ENCODE results near the gene TIMP3.

Gene TIMP3

GRCh38 chr22:32758866-32759385 is 42.6 kb upstream of the TIMP3 start:
- Histone ChIP-seq H3K9me3 (ENCODE audit: control extremely low read depth in 1 of 5, control insufficient read depth in 4 of 5, insufficient read depth in 2 of 5, low read depth in 1 of 5, low read length in 4 of 5) (no peaks in the 10 kb centered on the region), H3K36me3 (ENCODE audit: control insufficient read depth in 4 of 4, insufficient read depth in 4 of 4, low read length in 3 of 4) (no peaks in the 10 kb centered on the region), H3K27ac (ENCODE audit: insufficient read depth in 1 of 2, low read depth in 1 of 2, low read length in 2 of 2, poor library complexity in 1 of 2, severe bottlenecking in 2 of 2) (no peak overlapping the region), H3K4me3 (ENCODE audit: control insufficient read depth in 1 of 7, extremely low read depth in 1 of 7, insufficient read depth in 4 of 7, low read depth in 2 of 7, low read length in 6 of 7) (no peak overlapping the region), H3K4me1 (ENCODE audit: control extremely low read depth in 1 of 4, control insufficient read depth in 4 of 4, insufficient read depth in 4 of 4, low read length in 3 of 4) (peaks cover 0 to 33% (median 24%) of the 10 kb centered on the region in 4 experiments), H3K27me3 (replicated peaks in 2 of 5; ENCODE audit: control insufficient read depth in 4 of 5, insufficient read depth in 5 of 5, low read length in 4 of 5) (peaks cover 0 to 5% (median 0%) of the 10 kb centered on the region in 5 experiments)
- 94% methylated on average over 3 of the region's 3 CpGs for WGBS (ENCODE audit: insufficient coverage)
- ChIA-PET POLR2A (no interaction called here), CTCF (no interaction called here)
- no peak for DNase-seq

DNA sequence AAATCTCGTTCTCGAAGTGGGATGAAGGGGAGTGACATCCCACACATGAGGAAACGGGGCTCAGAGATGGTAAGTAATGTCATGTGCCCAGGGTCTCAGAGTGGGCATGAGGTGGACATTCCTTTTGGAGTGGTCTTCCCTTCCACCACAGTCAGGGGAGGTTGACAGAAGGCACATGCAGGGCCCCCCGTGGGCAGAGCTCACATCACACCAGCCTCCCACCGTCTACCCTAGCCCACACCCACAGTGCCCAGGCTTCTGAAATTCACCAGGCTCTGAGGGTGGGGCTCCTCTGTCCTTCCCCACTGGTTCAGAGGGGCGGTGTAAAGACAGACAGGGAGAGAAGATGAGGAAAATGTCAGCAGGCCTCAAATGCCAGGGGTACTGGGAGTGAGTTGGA is 41.1 kb upstream of the TIMP3 start:
- 97% methylated on average over 4 of the region's 6 CpGs for WGBS (ENCODE audit: insufficient coverage)
- H3K9me3 ChIP-seq (ENCODE audit: control extremely low read depth in 1 of 5, control insufficient read depth in 4 of 5, insufficient read depth in 2 of 5, low read depth in 1 of 5, low read length in 4 of 5) = no peaks in the 10 kb centered on the region
- POLR2A ChIA-PET = no interaction called here
- CTCF ChIA-PET = interaction anchor here (0.5 to 1.8 kb wide), 3 partner anchors 16 to 42 kb away, joined by 3 to 7 read pairs (median 3); no protein-coding TSS in a partner anchor
- no peak overlapping the region for H3K4me3 ChIP-seq (ENCODE audit: control insufficient read depth in 1 of 7, extremely low read depth in 1 of 7, insufficient read depth in 4 of 7, low read depth in 2 of 7, low read length in 6 of 7)
- no peak for DNase-seq
- peaks cover 0 to 5% (median 0%) of the 10 kb centered on the region in 5 experiments for H3K27me3 ChIP-seq (replicated peaks in 2 of 5; ENCODE audit: control insufficient read depth in 4 of 5, insufficient read depth in 5 of 5, low read length in 4 of 5)
- peaks cover 0 to 47% (median 37%) of the 10 kb centered on the region in 4 experiments for H3K4me1 ChIP-seq (ENCODE audit: control extremely low read depth in 1 of 4, control insufficient read depth in 4 of 4, insufficient read depth in 4 of 4, low read length in 3 of 4)
- no peak overlapping the region for H3K27ac ChIP-seq (ENCODE audit: insufficient read depth in 1 of 2, low read depth in 1 of 2, low read length in 2 of 2, poor library complexity in 1 of 2, severe bottlenecking in 2 of 2)
- no peaks in the 10 kb centered on the region for H3K36me3 ChIP-seq (ENCODE audit: control insufficient read depth in 4 of 4, insufficient read depth in 4 of 4, low read length in 3 of 4)

DNA sequence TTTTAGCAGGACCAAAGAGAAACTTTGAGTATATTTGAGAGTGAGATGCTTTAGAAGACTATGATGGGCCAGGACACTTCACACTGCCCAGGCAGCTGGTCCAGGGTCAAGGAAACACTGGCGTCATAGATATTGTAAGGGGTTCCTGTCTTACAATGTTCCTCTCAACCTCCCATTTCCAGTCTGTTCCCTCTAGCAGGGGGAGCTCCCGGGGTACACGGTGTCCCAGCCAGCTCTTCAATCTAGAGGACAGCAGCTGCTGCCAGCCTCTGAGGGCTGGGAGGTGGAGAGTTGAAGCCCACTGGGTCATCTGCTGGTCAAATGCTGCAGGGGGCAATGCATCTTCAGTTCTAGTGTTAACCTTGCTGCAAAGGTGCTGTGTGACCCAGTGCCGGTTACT is 40.7 kb upstream of the TIMP3 start:
- no peak for DNase-seq

DNA sequence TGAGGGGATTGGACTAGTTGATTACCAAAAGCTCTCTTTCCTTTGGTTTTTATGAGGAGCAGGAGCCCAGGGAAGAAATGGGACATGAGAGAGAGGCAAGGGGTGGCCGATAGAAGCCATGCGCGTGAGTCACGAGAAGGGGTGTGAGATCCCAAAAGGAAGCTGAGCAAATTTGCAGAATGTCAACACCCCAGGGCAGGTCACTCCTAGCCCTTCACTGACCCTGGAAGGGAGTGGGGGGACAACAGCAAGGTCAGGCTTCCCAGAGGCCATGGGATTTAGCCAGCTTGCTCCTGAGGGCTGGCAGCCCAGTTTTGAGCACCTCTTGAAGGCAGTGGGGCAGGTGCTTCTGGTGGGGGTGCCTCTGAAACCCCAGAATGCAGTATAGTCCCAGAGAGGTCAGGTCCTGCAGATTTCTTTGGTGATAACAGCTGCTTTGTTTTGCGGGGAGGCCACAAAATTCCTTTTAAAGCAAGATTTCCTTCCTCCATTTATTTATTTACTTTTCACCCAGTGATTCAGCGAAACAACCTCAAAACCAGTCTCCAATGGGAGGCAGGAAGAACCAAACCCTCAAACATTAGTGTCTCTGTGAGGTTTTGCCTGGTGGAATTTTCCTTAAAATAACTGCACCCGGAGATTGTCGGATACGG is 40.1 kb upstream of the TIMP3 start:
- Histone ChIP-seq H3K36me3 (ENCODE audit: control insufficient read depth in 4 of 4, insufficient read depth in 4 of 4, low read length in 3 of 4) (no peaks in the 10 kb centered on the region), H3K9me3 (ENCODE audit: control extremely low read depth in 1 of 5, control insufficient read depth in 4 of 5, insufficient read depth in 2 of 5, low read depth in 1 of 5, low read length in 4 of 5) (peaks cover 0 to under 1% (median 0%) of the 10 kb centered on the region in 5 experiments), H3K27me3 (replicated peaks in 2 of 5; ENCODE audit: control insufficient read depth in 4 of 5, insufficient read depth in 5 of 5, low read length in 4 of 5) (peaks cover 0 to 5% (median 0%) of the 10 kb centered on the region in 5 experiments), H3K4me3 (ENCODE audit: control insufficient read depth in 1 of 7, extremely low read depth in 1 of 7, insufficient read depth in 4 of 7, low read depth in 2 of 7, low read length in 6 of 7) (peak overlapping the region in 3 of 7 experiments; percentile 3 to 27 (median 26)), H3K27ac (ENCODE audit: insufficient read depth in 1 of 2, low read depth in 1 of 2, low read length in 2 of 2, poor library complexity in 1 of 2, severe bottlenecking in 2 of 2) (no peak overlapping the region), H3K4me1 (ENCODE audit: control extremely low read depth in 1 of 4, control insufficient read depth in 4 of 4, insufficient read depth in 4 of 4, low read length in 3 of 4) (peaks cover 0 to 49% (median 39%) of the 10 kb centered on the region in 4 experiments)
- POLR2A ChIA-PET = no interaction called here
- WGBS (ENCODE audit: insufficient coverage) = 17% methylated on average over 8 of the region's 9 CpGs
- CTCF ChIA-PET = interaction anchor here (1.3 to 1.8 kb wide), 2 partner anchors 15 to 35 kb away, joined by 3 to 7 read pairs; no protein-coding TSS in a partner anchor
- DNase-seq = peak in 2 of 3 donors; percentile 40 to 49

More for the DNA sequence above, 40.7 kb upstream of the TIMP3 start:
- Histone ChIP-seq H3K4me1 (ENCODE audit: control extremely low read depth in 1 of 4, control insufficient read depth in 4 of 4, insufficient read depth in 4 of 4, low read length in 3 of 4) (peaks cover 0 to 49% (median 39%) of the 10 kb centered on the region in 4 experiments), H3K9me3 (ENCODE audit: control extremely low read depth in 1 of 5, control insufficient read depth in 4 of 5, insufficient read depth in 2 of 5, low read depth in 1 of 5, low read length in 4 of 5) (no peaks in the 10 kb centered on the region), H3K27ac (ENCODE audit: insufficient read depth in 1 of 2, low read depth in 1 of 2, low read length in 2 of 2, poor library complexity in 1 of 2, severe bottlenecking in 2 of 2) (no peak overlapping the region), H3K36me3 (ENCODE audit: control insufficient read depth in 4 of 4, insufficient read depth in 4 of 4, low read length in 3 of 4) (no peaks in the 10 kb centered on the region), H3K4me3 (ENCODE audit: control insufficient read depth in 1 of 7, extremely low read depth in 1 of 7, insufficient read depth in 4 of 7, low read depth in 2 of 7, low read length in 6 of 7) (peak overlapping the region in 1 of 7 experiments; percentile 3), H3K27me3 (replicated peaks in 2 of 5; ENCODE audit: control insufficient read depth in 4 of 5, insufficient read depth in 5 of 5, low read length in 4 of 5) (peaks cover 0 to 5% (median 0%) of the 10 kb centered on the region in 5 experiments)
- WGBS (ENCODE audit: insufficient coverage) = 34% methylated on average over 3 of the region's 4 CpGs
- POLR2A ChIA-PET = no interaction called here
- CTCF ChIA-PET = interaction anchor here (0.5 to 1.8 kb wide), 3 partner anchors 15 to 42 kb away, joined by 3 to 7 read pairs (median 3); no protein-coding TSS in a partner anchor

DNA sequence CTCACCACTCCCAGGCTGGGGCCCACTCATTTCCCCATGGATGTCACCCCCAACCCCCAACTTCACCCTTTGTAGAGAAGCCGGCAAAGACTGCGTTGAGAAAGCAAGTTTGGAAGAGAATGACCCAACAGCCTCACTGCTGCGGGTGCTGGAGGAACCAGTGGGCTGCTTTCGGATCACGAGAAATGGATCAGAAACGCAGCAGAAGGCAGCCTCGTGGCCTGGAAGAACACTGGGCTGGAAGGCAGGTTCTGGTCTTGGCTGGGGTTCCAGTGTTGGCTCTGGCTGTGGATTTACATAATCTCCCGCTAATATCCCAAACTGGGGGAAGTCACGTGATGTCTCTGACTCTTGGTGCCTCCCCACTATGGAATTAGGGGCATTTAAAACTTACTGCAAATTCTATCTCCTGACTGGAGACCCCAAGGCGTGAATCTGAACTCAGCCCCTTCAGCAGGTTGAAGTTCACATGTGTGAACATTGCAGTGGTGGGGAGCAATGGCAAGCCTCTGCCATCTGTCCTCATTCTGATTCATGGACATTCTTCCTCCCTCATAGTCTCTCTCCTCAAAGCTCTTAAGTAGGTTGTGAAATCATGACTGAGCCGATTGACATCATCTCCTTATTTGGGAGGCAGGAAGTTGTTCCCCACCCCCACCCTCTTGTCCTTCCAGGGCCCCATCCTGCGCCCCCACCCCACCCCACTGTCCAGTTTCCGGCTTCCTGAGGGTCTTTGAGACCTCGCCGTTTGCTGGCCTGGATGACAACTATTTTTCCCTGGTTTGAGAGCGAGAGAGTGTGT is 37.0 kb upstream of the TIMP3 start:
- Histone ChIP-seq H3K9me3 (ENCODE audit: control extremely low read depth in 1 of 5, control insufficient read depth in 4 of 5, insufficient read depth in 2 of 5, low read depth in 1 of 5, low read length in 4 of 5) (peaks cover 0 to 12% (median 0%) of the 10 kb centered on the region in 5 experiments), H3K4me1 (ENCODE audit: control extremely low read depth in 1 of 4, control insufficient read depth in 4 of 4, insufficient read depth in 4 of 4, low read length in 3 of 4) (peaks cover 0 to 40% (median 37%) of the 10 kb centered on the region in 4 experiments), H3K36me3 (ENCODE audit: control insufficient read depth in 4 of 4, insufficient read depth in 4 of 4, low read length in 3 of 4) (no peaks in the 10 kb centered on the region), H3K27me3 (replicated peaks in 2 of 5; ENCODE audit: control insufficient read depth in 4 of 5, insufficient read depth in 5 of 5, low read length in 4 of 5) (peaks cover 0 to 5% (median 0%) of the 10 kb centered on the region in 5 experiments), H3K27ac (ENCODE audit: insufficient read depth in 1 of 2, low read depth in 1 of 2, low read length in 2 of 2, poor library complexity in 1 of 2, severe bottlenecking in 2 of 2) (no peak overlapping the region), H3K4me3 (ENCODE audit: control insufficient read depth in 1 of 7, extremely low read depth in 1 of 7, insufficient read depth in 4 of 7, low read depth in 2 of 7, low read length in 6 of 7) (no peak overlapping the region)
- ChIA-PET POLR2A (interaction anchor here (1.1 kb wide), 1 partner anchor 12 kb away, joined by 4 read pairs; no protein-coding TSS in a partner anchor), CTCF (interaction anchor here (1.0 to 1.4 kb wide), 4 partner anchors 13 to 236 kb away, joined by 3 to 4 read pairs (median 4); no protein-coding TSS in a partner anchor)
- 86% methylated on average over 10 of the region's 16 CpGs for WGBS (ENCODE audit: insufficient coverage)
- peak; percentile 20 to 71 (median 70) for DNase-seq

DNA sequence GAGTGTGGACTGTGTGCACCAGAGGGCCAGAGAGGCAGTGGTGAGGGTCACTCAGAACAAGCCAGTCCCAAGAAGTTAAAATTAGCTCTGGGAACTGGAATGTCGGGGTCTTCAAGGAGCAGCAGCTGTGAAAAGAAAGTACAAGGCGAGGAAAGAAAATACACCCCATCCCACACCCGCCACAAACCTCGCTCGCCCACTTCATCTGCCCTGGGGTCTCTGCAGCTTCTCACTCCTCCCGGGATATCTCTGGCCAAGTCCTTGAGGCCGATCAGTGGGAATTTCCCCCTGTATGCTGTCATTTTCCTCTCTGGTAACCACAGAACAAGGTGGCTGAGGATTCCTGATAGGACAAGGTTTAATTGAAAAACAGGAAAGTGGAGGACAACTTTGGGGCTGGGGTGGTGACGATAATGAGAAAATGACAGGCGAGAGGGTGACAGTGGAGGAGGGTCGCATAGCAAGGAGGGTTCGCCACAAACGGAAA is 36.3 kb upstream of the TIMP3 start:
- H3K27ac ChIP-seq (ENCODE audit: insufficient read depth in 1 of 2, low read depth in 1 of 2, low read length in 2 of 2, poor library complexity in 1 of 2, severe bottlenecking in 2 of 2) = no peak overlapping the region
- peaks cover 0 to 5% (median 0%) of the 10 kb centered on the region in 5 experiments for H3K27me3 ChIP-seq (replicated peaks in 2 of 5; ENCODE audit: control insufficient read depth in 4 of 5, insufficient read depth in 5 of 5, low read length in 4 of 5)
- DNase-seq = peak; percentile 32 to 60 (median 52)
- H3K4me3 ChIP-seq (ENCODE audit: control insufficient read depth in 1 of 7, extremely low read depth in 1 of 7, insufficient read depth in 4 of 7, low read depth in 2 of 7, low read length in 6 of 7) = no peak overlapping the region
- H3K9me3 ChIP-seq (ENCODE audit: control extremely low read depth in 1 of 5, control insufficient read depth in 4 of 5, insufficient read depth in 2 of 5, low read depth in 1 of 5, low read length in 4 of 5) = peaks cover 0 to 12% (median 0%) of the 10 kb centered on the region in 5 experiments
- ChIA-PET CTCF (interaction anchor here (0.8 to 1.4 kb wide), 3 partner anchors 12 to 235 kb away, joined by 3 to 4 read pairs (median 3); no protein-coding TSS in a partner anchor), POLR2A (interaction anchor here (1.1 kb wide), 1 partner anchor 11 kb away, joined by 4 read pairs; no protein-coding TSS in a partner anchor)
- 15% methylated on average over 10 of the region's 12 CpGs for WGBS (ENCODE audit: insufficient coverage)
- peaks cover 0 to 39% (median 36%) of the 10 kb centered on the region in 4 experiments for H3K4me1 ChIP-seq (ENCODE audit: control extremely low read depth in 1 of 4, control insufficient read depth in 4 of 4, insufficient read depth in 4 of 4, low read length in 3 of 4)
- H3K36me3 ChIP-seq (ENCODE audit: control insufficient read depth in 4 of 4, insufficient read depth in 4 of 4, low read length in 3 of 4) = no peaks in the 10 kb centered on the region

Data from common myeloid progenitor, CD34-positive (primary cell).